GM18499 (cell line): ENCODE measurements around the gene SLC8A3.

ENCODE experiments used
- ATAC-seq: cut with Tn5 transposase; IDR thresholded peaks from one replicate; pipeline ENCODE4 v1.9.1; 2021; ENCODE audit warnings: moderate number of reproducible peaks; ENCODE audit not compliant: insufficient read depth, unreplicated experiment

Gene SLC8A3

GRCh38 chr14:70008284-70009262 is 180.2 kb downstream of the SLC8A3 start:
- no peak for ATAC-seq

GRCh38 chr14:70006699-70007098 is 182.1 kb downstream of the SLC8A3 start:
- no peak for ATAC-seq

- ATAC-seq = no peak
Measured at GRCh38 chr14:70005281-70005805, 183.4 kb downstream of the SLC8A3 start.

- no peak for ATAC-seq
Measured at GRCh38 chr14:70004791-70005190, 184.0 kb downstream of the SLC8A3 start.

GRCh38 chr14:70002589-70003346 is 186.0 kb downstream of the SLC8A3 start:
- no peak for ATAC-seq

GRCh38 chr14:70000601-70001000 is 188.2 kb downstream of the SLC8A3 start:
- no peak for ATAC-seq

- ATAC-seq = no peak
Measured at GRCh38 chr14:69999261-69999674, 189.5 kb downstream of the SLC8A3 start.

- ATAC-seq = no peak
Measured at GRCh38 chr14:69997849-69998248, 190.9 kb downstream of the SLC8A3 start.

- no peak for ATAC-seq
Measured at GRCh38 chr14:69996216-69996615, 192.5 kb downstream of the SLC8A3 start.
